ENCODE measurements around the gene ABCA5. TPM values are rescaled to one million over a fixed set of nuclear protein-coding genes. Genes with fewer than 3 reads are reported as not detected.
A peak's percentile ranks its signal among the peaks of the same experiment; 100 is the strongest.

The ABCA5 gene
- total and polyA plus RNA-seq, 2 of the 13 experiments (the other 11 are each of a cell fraction or from before 2014, with no cell fraction given): 9.7 to 10.1 TPM

DNA sequence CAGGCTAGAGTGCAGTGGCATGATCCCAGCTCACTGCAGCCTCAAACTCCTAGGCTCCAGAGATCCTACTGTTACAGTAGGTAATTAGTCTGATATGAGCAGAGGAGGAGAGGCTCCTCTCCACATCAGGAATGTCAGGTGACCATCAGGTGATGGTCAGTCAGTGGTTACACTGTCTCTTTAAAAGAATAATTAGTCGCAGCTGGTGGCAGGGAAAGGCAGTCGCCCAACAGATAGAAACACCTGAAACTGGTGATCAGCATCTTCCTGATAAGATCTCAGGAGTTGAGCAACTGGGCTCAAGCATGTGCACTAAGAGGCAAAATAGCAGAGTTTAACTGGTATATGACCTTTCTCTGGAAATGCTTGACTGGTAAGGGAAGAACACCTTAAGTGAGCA is 21.5 kb upstream of the ABCA5 start:
- 43% methylated on average over 2 of the region's 2 CpGs for WGBS (ENCODE audit: low lambda C conversion rate)
- Histone ChIP-seq H3K4me2 (ENCODE audit: low read depth, low read length) (no peak overlapping the region), H3K27me3 (ENCODE audit: control insufficient read depth in 1 of 2, insufficient read depth in 2 of 2, low read length in 2 of 2) (no peaks in the 10 kb centered on the region), H3K79me2 (ENCODE audit: insufficient read depth, low read length) (no peaks in the 10 kb centered on the region), H3K9ac (ENCODE audit: insufficient read depth, low read depth, low read length) (no peak overlapping the region), H3K4me3 (replicated peaks in 1 of 3; ENCODE audit: insufficient read depth in 1 of 3, low read depth in 2 of 3, low read length in 3 of 3) (no peak overlapping the region), H3K36me3 (replicated peaks in 1 of 2; ENCODE audit: control insufficient read depth in 1 of 2, insufficient read depth in 2 of 2, low read length in 2 of 2) (no peaks in the 10 kb centered on the region), H2AFZ (ENCODE audit: low read length) (no peak overlapping the region), H3K27ac (ENCODE audit: extremely low read length, insufficient read depth, low read length) (no peak overlapping the region), H3K4me1 (ENCODE audit: insufficient read depth, low read length) (no peaks in the 10 kb centered on the region), H3K9me3 (ENCODE audit: low read length) (no peaks in the 10 kb centered on the region), H4K20me1 (ENCODE audit: insufficient read depth, low read length) (no peaks in the 10 kb centered on the region)
- ChIA-PET POLR2A (no interaction called here), CTCF (ENCODE audit: low intra/inter-chr PET ratio, low total read pairs) (no interaction called here)
- in situ Hi-C loops (cut with HindIII; ENCODE audit: extremely low pct_ligation_motif_present, low pct_unique_long_range_greater_than_20kb): no loop called here
- no peak for FAIRE-seq
- DNase-seq (ENCODE audit: low spot score): no peak
- peak; percentile 26; the same call in 1 of the 3 replicates for ATAC-seq
- BruUV-seq (replicated peaks): no TSS peak
- intact Hi-C loops (cut with micrococcal nuclease; ENCODE audit: unreplicated experiment): no loop called here
- no peak for TF ChIP-seq SIN3A (IDR thresholded peaks at IDR 0.05; ENCODE audit: borderline replicate concordance, low read depth, low read length)
- no peak for TF ChIP-seq CC2D1A (CRISPR knock-in tag; IDR thresholded peaks at IDR 0.05)
- no peak for TF ChIP-seq ZNF773 (CRISPR knock-in tag; IDR thresholded peaks at IDR 0.05; ENCODE audit: borderline replicate concordance)
- TF ChIP-seq NR2F6 (IDR thresholded peaks at IDR 0.05): no peak
- TF ChIP-seq NR2F6 (CRISPR knock-in tag; IDR thresholded peaks at IDR 0.05): no peak
- no peak for TF ChIP-seq ZNF841 (CRISPR knock-in tag; IDR thresholded peaks at IDR 0.05; ENCODE audit: borderline replicate concordance)
- TF ChIP-seq ZNF30 (CRISPR knock-in tag; IDR thresholded peaks at IDR 0.05): no peak
- TF ChIP-seq NBN (conservative IDR thresholded peaks at IDR 0.05): no peak
- no peak for TF ChIP-seq ZSCAN30 (CRISPR knock-in tag; IDR thresholded peaks at IDR 0.05)

DNA sequence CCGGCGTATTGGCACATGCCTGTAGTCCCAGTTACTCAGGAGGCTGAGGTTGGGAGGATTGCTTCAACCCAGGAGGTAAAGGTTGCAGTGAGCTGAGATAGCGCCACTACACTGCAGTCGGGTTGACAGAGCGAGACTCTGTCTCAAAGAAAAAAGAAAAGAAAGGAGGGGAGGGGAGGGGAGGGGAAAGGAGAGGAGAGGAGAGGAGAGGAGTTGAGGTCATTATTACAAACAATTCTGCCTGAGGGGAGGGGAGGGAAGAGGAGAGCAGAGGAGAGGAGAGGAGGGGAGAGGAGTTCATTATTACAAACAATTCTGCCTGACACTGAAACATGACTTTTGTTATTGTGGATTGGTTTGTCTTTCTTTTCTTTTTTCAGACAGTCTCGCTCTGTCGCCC is 19.8 kb upstream of the ABCA5 start:
- in situ Hi-C loops (cut with HindIII; ENCODE audit: extremely low pct_ligation_motif_present, low pct_unique_long_range_greater_than_20kb) (no loop called here), intact Hi-C loops (cut with micrococcal nuclease; ENCODE audit: unreplicated experiment) (no loop called here)
- Histone ChIP-seq H3K27me3 (ENCODE audit: control insufficient read depth in 1 of 2, insufficient read depth in 2 of 2, low read length in 2 of 2) (no peaks in the 10 kb centered on the region), H4K20me1 (ENCODE audit: insufficient read depth, low read length) (no peaks in the 10 kb centered on the region), H2AFZ (ENCODE audit: low read length) (no peak overlapping the region), H3K79me2 (ENCODE audit: insufficient read depth, low read length) (no peaks in the 10 kb centered on the region), H3K9ac (ENCODE audit: insufficient read depth, low read depth, low read length) (no peak overlapping the region), H3K4me1 (ENCODE audit: insufficient read depth, low read length) (no peaks in the 10 kb centered on the region), H3K9me3 (ENCODE audit: low read length) (no peaks in the 10 kb centered on the region), H3K27ac (ENCODE audit: extremely low read length, insufficient read depth, low read length) (no peak overlapping the region), H3K4me3 (replicated peaks in 1 of 3; ENCODE audit: insufficient read depth in 1 of 3, low read depth in 2 of 3, low read length in 3 of 3) (no peak overlapping the region), H3K4me2 (ENCODE audit: low read depth, low read length) (no peak overlapping the region), H3K36me3 (replicated peaks in 1 of 2; ENCODE audit: control insufficient read depth in 1 of 2, insufficient read depth in 2 of 2, low read length in 2 of 2) (no peaks in the 10 kb centered on the region)
- FAIRE-seq (no peak), ATAC-seq (no peak), DNase-seq (ENCODE audit: low spot score) (no peak)
- ChIA-PET POLR2A (no interaction called here), CTCF (ENCODE audit: low intra/inter-chr PET ratio, low total read pairs) (no interaction called here)
- no TSS peak for BruUV-seq (replicated peaks)
- 87% methylated on average over 7 of the region's 7 CpGs for WGBS (ENCODE audit: low lambda C conversion rate)
- TF ChIP-seq, protein P1, sequence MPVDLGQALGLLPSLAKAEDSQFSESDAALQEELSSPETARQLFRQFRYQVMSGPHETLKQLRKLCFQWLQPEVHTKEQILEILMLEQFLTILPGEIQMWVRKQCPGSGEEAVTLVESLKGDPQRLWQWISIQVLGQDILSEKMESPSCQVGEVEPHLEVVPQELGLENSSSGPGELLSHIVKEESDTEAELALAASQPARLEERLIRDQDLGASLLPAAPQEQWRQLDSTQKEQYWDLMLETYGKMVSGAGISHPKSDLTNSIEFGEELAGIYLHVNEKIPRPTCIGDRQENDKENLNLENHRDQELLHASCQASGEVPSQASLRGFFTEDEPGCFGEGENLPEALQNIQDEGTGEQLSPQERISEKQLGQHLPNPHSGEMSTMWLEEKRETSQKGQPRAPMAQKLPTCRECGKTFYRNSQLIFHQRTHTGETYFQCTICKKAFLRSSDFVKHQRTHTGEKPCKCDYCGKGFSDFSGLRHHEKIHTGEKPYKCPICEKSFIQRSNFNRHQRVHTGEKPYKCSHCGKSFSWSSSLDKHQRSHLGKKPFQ (CRISPR knock-in tag; IDR thresholded peaks at IDR 0.05; ENCODE audit: insufficient replicate concordance): no peak
- TF ChIP-seq POLR2AphosphoS2 (IDR thresholded peaks at IDR 0.05; ENCODE audit: low read depth, low read length) (no peak), TEAD2 (CRISPR knock-in tag; IDR thresholded peaks at IDR 0.05) (no peak), TSC22D2 (CRISPR knock-in tag; IDR thresholded peaks at IDR 0.05; ENCODE audit: borderline replicate concordance) (no peak), RBAK (CRISPR knock-in tag; IDR thresholded peaks at IDR 0.05) (no peak), YY1 (IDR thresholded peaks at IDR 0.05; ENCODE audit: insufficient read depth, insufficient replicate concordance, low read depth, low read length) (no peak), NCOA2 (CRISPR knock-in tag; IDR thresholded peaks at IDR 0.05) (no peak), ZNF331 (CRISPR knock-in tag; IDR thresholded peaks at IDR 0.05) (no peak), CCDC6 (CRISPR knock-in tag; IDR thresholded peaks at IDR 0.05) (no peak), MXI1 (IDR thresholded peaks at IDR 0.05; ENCODE audit: borderline replicate concordance, low read depth, low read length) (no peak)
- TF ChIP-seq, protein P2, sequence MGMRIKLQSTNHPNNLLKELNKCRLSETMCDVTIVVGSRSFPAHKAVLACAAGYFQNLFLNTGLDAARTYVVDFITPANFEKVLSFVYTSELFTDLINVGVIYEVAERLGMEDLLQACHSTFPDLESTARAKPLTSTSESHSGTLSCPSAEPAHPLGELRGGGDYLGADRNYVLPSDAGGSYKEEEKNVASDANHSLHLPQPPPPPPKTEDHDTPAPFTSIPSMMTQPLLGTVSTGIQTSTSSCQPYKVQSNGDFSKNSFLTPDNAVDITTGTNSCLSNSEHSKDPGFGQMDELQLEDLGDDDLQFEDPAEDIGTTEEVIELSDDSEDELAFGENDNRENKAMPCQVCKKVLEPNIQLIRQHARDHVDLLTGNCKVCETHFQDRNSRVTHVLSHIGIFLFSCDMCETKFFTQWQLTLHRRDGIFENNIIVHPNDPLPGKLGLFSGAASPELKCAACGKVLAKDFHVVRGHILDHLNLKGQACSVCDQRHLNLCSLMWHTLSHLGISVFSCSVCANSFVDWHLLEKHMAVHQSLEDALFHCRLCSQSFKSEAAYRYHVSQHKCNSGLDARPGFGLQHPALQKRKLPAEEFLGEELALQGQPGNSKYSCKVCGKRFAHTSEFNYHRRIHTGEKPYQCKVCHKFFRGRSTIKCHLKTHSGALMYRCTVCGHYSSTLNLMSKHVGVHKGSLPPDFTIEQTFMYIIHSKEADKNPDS (CRISPR knock-in tag; IDR thresholded peaks at IDR 0.05): no peak
